GM19240 (cell line): ENCODE results near the gene ZNF283.
"Not testable (repeated sequence)": the region's sequence is repeated elsewhere in the genome, so short reads cannot be mapped to it uniquely, and the experiment has no call there.

ENCODE experiments used
- DNase-seq: peaks from one replicate; pipeline ENCODE4 v3.0.0; 2011; ENCODE audit warnings: low spot score; ENCODE audit not compliant: insufficient read length

The ZNF283 gene

GRCh38 chr19:43848821-43849220 lies 21.7 kb downstream of the ZNF283 start:
- DNase-seq = no peak

- DNase-seq = no peak
Measured at GRCh38 chr19:43858174-43858573, 31.1 kb downstream of the ZNF283 start.

- not testable (repeated sequence) for DNase-seq
Measured at GRCh38 chr19:43866923-43867322, 39.8 kb downstream of the ZNF283 start.

- no peak for DNase-seq
Measured at GRCh38 chr19:43872547-43873336, 45.6 kb downstream of the ZNF283 start.

GRCh38 chr19:43880483-43880882 lies 53.4 kb downstream of the ZNF283 start:
- DNase-seq = no peak

GRCh38 chr19:43883864-43884263 lies 56.7 kb downstream of the ZNF283 start, which contains the start of gene ZNF404:
Gene ZNF404, minus strand, starts transcription at chr19:43883964.
- DNase-seq = no peak

- DNase-seq = no peak
Measured at GRCh38 chr19:43895727-43896308, 68.7 kb downstream of the ZNF283 start.
